Testis (tissue), 3 donors: ENCODE results near the gene SLFNL1. TPM values are rescaled to one million over a fixed set of nuclear protein-coding genes. Genes with fewer than 3 reads are reported as not detected.

ENCODE experiments used
- DNase-seq: peaks from one replicate; pipeline ENCODE4 v3.0.0-alpha.2; 2019
- H3K27ac ChIP-seq, 2 donors: fragments of 200-600 bp; sonication (generic); one replicate each; pipeline ENCODE4 v1.5.1; 2019
- H3K27me3 ChIP-seq: fragments of 200-600 bp; sonication (generic); one replicate; pipeline ENCODE4 v1.5.1; 2019
- H3K36me3 ChIP-seq: fragments of 200-600 bp; sonication (generic); one replicate; pipeline ENCODE4 v1.5.1; 2017; ENCODE audit warnings: low read depth; ENCODE audit errors: missing control alignments
- H3K4me1 ChIP-seq: fragments of 200-600 bp; sonication (generic); one replicate; pipeline ENCODE4 v1.5.1; 2019
- H3K4me3 ChIP-seq, 2 donors: fragments of 200-600 bp; sonication (generic); one replicate each; pipeline ENCODE4 v1.5.1; 2017 to 2019
- H3K9me3 ChIP-seq: fragments of 200-600 bp; sonication (generic); one replicate; pipeline ENCODE4 v1.5.1; 2017
- POLR2A ChIP-seq: fragments of 450-650 bp; IDR thresholded peaks from one replicate; pipeline ENCODE4 v1.6.1; 2017; ENCODE audit warnings: antibody characterized with exemption, mild to moderate bottlenecking, moderate library complexity
- WGBS, 2 donors: methylation state at CpG; one replicate each; pipeline ENCODE4 v1.1.5; 2018; 5-methylcytosine and 5-hydroxymethylcytosine counted together
- intact Hi-C: fragments of 100-400 bp; cut with DNase I; formaldehyde crosslinking; loops from one replicate; pipeline ENCODE4 v1.15.1; 2023; ENCODE audit warnings: low total_unique reads
- polyA plus RNA-seq: library from polyadenylated mRNA; stranded (reverse); fragments of 350-450 nt; fragmentation: Illumina TruSeq; extraction: RNeasy Lipid Tissue Mini Kit (QIAGEN cat#74804); gene quantifications from one replicate; pipeline ENCODE4 v1.2.3, GENCODE V29; 2014; ENCODE audit warnings: low read depth, low replicate concordance; ENCODE audit not compliant: insufficient read depth
- total RNA-seq, 2 donors: library from RNA; depleted of rRNA; stranded (reverse); fragments of >200 nt; gene quantifications; one replicate each; pipeline ENCODE4 v1.2.3, GENCODE V29; 2016
- TF ChIP-seq, protein P1 (sequence below), 3 experiments: fragments of 450-650 bp in 2 of 3; fragments of 200-600 bp in 1 of 3; sonication (generic) in 1 of 3; IDR thresholded peaks; one replicate each; pipeline ENCODE4 v1.5.1; 2016 to 2019; ENCODE audit warnings: antibody characterized with exemption in 3 of 3, mild to moderate bottlenecking in 2 of 3, moderate library complexity in 1 of 3

Gene SLFNL1
- total and polyA plus RNA-seq, 3 donors from 2014 or later = 23.4 to 96.8 (median 85.4) TPM

DNA sequence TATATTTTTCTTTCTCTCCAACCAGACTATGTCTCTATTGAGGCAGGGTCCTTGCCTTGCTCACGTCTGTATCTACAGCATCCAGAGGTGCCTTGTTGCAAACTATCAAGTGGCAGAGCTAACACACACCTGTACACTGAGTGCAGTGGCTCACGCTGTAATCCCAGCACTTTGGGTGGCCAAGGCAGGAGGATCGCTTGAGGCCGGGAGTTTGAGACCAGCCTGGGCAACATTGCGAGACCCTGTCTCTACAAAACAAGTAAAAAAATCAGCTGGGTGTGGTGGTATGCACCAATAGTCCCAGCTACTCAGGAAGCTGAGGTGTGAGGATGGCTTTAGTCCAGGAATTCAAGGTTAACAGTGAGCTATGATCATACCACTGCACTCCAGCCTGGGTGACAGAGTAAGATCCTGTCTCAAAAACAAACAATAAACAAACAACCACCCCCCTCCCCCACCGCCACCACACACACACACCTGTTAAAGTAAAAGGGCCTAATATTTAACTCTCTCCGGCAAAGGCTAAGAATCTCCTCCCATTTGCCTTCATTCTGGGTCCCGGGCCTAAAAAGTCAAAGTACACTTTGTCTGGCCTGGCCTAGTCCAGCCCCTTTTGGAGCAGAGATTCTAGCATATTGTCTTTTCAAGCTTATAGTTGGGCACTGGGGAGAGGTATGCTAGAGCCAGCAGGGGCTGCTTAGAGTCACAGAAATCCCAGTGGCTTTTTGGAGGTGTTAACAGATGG is 9.5 kb upstream of the SLFNL1 start:
- intact Hi-C loops = no loop called here
- 89 to 94% methylated on average over 8 of the region's 8 CpGs for WGBS, 2 donors
- H3K9me3 ChIP-seq = no peaks in the 10 kb centered on the region
- H3K36me3 ChIP-seq = no peaks in the 10 kb centered on the region
- TF ChIP-seq, protein P1, sequence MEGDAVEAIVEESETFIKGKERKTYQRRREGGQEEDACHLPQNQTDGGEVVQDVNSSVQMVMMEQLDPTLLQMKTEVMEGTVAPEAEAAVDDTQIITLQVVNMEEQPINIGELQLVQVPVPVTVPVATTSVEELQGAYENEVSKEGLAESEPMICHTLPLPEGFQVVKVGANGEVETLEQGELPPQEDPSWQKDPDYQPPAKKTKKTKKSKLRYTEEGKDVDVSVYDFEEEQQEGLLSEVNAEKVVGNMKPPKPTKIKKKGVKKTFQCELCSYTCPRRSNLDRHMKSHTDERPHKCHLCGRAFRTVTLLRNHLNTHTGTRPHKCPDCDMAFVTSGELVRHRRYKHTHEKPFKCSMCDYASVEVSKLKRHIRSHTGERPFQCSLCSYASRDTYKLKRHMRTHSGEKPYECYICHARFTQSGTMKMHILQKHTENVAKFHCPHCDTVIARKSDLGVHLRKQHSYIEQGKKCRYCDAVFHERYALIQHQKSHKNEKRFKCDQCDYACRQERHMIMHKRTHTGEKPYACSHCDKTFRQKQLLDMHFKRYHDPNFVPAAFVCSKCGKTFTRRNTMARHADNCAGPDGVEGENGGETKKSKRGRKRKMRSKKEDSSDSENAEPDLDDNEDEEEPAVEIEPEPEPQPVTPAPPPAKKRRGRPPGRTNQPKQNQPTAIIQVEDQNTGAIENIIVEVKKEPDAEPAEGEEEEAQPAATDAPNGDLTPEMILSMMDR (IDR thresholded peaks at IDR 0.05) = no peak
- TF ChIP-seq POLR2A = no peak
- H3K27me3 ChIP-seq = no peaks in the 10 kb centered on the region
- no peak overlapping the region for H3K4me3 ChIP-seq
- no peaks in the 10 kb centered on the region for H3K4me1 ChIP-seq
- DNase-seq = no peak
- no peak overlapping the region for H3K27ac ChIP-seq

DNA sequence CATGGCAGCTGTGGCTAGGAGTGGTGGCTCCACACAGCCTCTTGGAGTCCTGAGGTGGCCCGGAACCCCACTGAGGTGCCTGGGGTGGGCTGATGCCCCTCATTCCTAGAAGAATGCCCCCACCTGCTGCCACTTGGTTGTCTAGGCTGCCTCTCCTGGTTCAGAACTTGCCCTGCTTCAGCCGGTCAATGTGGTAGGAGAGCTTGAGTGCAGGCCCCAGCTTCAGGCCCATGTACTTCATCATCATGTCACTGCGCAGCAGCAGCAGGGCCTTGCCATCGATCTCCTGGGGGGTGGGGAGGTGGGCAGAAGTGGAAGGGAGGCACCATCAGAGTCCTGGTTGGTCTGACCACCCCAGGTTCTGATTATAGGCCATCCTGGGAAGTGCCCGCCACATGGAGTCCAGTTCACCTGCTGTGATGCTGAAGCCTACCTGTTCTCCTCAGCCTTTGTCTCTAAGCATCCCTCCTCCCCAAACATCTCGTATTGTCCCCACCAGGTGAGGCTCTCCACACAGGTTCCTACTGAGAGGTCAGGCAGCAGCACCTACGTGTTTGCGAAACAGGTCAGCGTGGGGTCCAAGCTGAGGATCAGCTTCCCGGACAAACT is 6.6 kb upstream of the SLFNL1 start:
- intact Hi-C loops = no loop called here
- no peak overlapping the region for H3K4me3 ChIP-seq
- no peaks in the 10 kb centered on the region for H3K36me3 ChIP-seq
- no peaks in the 10 kb centered on the region for H3K4me1 ChIP-seq
- TF ChIP-seq POLR2A = no peak
- TF ChIP-seq, protein P1 (IDR thresholded peaks at IDR 0.05) = no peak
- 97 to 98% methylated on average over 9 to 10 of the region's 10 CpGs for WGBS, 2 donors
- no peaks in the 10 kb centered on the region for H3K9me3 ChIP-seq
- no peak for DNase-seq
- no peaks in the 10 kb centered on the region for H3K27me3 ChIP-seq
- no peak overlapping the region for H3K27ac ChIP-seq

DNA sequence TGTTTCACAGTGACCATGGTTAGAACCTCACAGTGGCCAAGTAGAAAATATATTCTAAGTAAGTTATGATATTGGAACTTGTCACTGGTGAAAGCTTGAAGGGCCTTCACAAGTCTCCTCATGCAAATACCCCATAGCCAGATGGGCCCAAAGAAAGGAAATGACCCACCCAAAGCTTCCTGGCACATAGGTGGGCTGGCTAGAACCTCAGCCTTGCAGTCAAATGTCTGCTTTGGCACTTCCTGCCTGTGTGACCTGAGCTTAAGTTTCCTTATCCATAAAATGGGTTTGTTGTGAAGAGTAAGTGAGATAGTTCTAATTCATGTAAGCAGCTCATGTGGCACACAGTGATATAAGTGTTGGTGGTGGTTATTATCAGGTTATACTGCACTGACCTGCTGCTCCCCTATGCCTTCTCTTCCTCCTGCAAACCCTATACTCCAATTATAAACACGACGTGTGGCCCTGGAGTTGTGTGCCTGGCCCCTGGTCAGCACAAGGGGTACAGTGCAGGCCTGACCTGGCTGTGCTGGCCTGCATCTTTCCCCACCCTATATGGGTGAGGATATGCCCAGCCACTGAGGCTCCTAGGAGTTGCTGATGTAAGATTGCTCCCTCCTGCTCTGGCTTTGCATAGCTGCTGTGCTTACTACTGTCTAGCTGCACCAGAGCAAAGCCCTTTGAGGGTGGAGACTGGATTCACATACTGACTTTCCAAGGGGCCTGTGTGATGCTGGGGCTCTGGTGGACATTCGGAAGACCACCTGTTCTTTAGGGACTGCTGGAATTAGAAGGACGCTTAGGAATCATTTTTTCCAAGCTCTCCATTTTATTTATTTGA is 4.7 kb upstream of the SLFNL1 start:
- no peaks in the 10 kb centered on the region for H3K27me3 ChIP-seq
- intact Hi-C loops = no loop called here
- peaks cover 5% of the 10 kb centered on the region for H3K4me1 ChIP-seq
- no peak overlapping the region for H3K27ac ChIP-seq
- H3K9me3 ChIP-seq = no peaks in the 10 kb centered on the region
- WGBS, 2 donors = 89 to 97% methylated on average over 4 of the region's 4 CpGs
- no peak overlapping the region for H3K4me3 ChIP-seq
- H3K36me3 ChIP-seq = no peaks in the 10 kb centered on the region
- DNase-seq = no peak
- no peak for TF ChIP-seq POLR2A
- TF ChIP-seq, protein P1 (IDR thresholded peaks at IDR 0.05) = no peak

DNA sequence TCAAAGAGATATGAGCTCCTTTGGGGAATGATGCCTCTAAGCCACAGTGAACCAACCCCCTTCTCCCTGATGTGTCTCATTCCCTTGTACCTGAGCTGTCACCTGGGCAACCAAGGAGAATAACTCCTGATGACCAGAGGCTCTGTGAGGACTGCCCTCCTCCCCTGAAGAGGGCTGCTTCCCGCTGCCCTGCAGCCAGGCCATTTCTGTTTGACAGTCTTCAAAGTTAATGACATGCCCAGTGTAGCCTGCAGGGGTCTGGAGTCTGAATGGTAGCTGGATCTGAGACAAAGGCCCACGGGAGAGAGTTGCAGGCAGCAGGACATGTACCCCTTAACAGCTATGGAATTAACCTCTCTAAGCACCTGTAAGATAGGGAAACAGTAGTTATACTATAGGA is 3.4 kb upstream of the SLFNL1 start:
- peaks cover 5% of the 10 kb centered on the region for H3K4me1 ChIP-seq
- intact Hi-C loops = no loop called here
- no peak overlapping the region for H3K4me3 ChIP-seq
- no peaks in the 10 kb centered on the region for H3K36me3 ChIP-seq
- no peak for DNase-seq
- WGBS, 2 donors = 67 to 92% methylated on average over 2 of the region's 2 CpGs
- no peak for TF ChIP-seq POLR2A
- TF ChIP-seq, protein P1 (IDR thresholded peaks at IDR 0.05) = no peak
- H3K27ac ChIP-seq = no peak overlapping the region
- H3K9me3 ChIP-seq = no peaks in the 10 kb centered on the region
- H3K27me3 ChIP-seq = no peaks in the 10 kb centered on the region
